IMR-90 (cell line): Measurements from ENCODE around the gene PEX14. TPM values are rescaled to one million over a fixed set of nuclear protein-coding genes. Genes with fewer than 3 reads are reported as not detected.

Source experiments
- ATAC-seq: fragments of 200-7000 bp; cut with Tn5 transposase; 2 replicates; pipeline ENCODE4 v1.9.1; 2020; ENCODE audit warnings: low read depth, mild to moderate bottlenecking, moderate library complexity
- BruUV-seq: library from RNA; stranded (reverse); fragments of 400-500 nt; replicated peaks from 2 replicates; lab custom pipeline; 2021; lab: Mats Ljungman, UMichigan
- CTCF ChIA-PET: fragments of 300-600 bp; formaldehyde crosslinking; extraction: SDS; loops from one replicate; lab custom pipeline; 2021; ENCODE audit warnings: antibody characterized with exemption; lab: Yijun Ruan, JAX
- POLR2A ChIA-PET: fragments of 300-600 bp; sonication (Branson Sonifier 250); formaldehyde crosslinking; loops from one replicate; lab custom pipeline; 2022; ENCODE audit warnings: antibody characterized with exemption; ENCODE audit not compliant: unreplicated experiment; lab: Charles Lee
- DNase-seq: peaks from one replicate; pipeline ENCODE4 v3.0.0; 2013
- H2AFZ ChIP-seq: replicated peaks from 2 replicates; pipeline ENCODE3; 2013; ENCODE audit warnings: low read length, mild to moderate bottlenecking; ENCODE audit not compliant: poor library complexity
- H2AK5ac ChIP-seq: 2 replicates; pipeline ENCODE4 v1.6.1; 2013; ENCODE audit warnings: low read depth, low read length, inconsistent platforms
- H2AK9ac ChIP-seq: replicated peaks from 2 replicates; pipeline ENCODE3; 2013; ENCODE audit warnings: mild to moderate bottlenecking, low read depth, low read length, moderate library complexity; ENCODE audit not compliant: poor library complexity
- H2BK120ac ChIP-seq: 2 replicates; pipeline ENCODE4 v1.6.1; 2013; ENCODE audit warnings: low read depth, low read length, inconsistent platforms
- H2BK15ac ChIP-seq: 3 replicates; pipeline ENCODE4 v1.6.1; 2013; ENCODE audit warnings: low read depth, low read length, inconsistent platforms
- H2BK20ac ChIP-seq: 2 replicates; pipeline ENCODE4 v1.6.1; 2013; ENCODE audit warnings: low read depth, mild to moderate bottlenecking, inconsistent platforms, low read length, moderate library complexity
- H2BK5ac ChIP-seq: 2 replicates; pipeline ENCODE4 v1.6.1; 2013; ENCODE audit warnings: mild to moderate bottlenecking, low read depth, low read length, inconsistent platforms; ENCODE audit not compliant: poor library complexity, severe bottlenecking
- H3K14ac ChIP-seq: replicated peaks from 2 replicates; pipeline ENCODE4 v1.6.1; 2013; ENCODE audit warnings: low read depth, low read length, inconsistent platforms
- H3K18ac ChIP-seq: 2 replicates; pipeline ENCODE4 v1.6.1; 2013; ENCODE audit warnings: low read depth, low read length, control low read depth
- H3K23ac ChIP-seq: 2 replicates; pipeline ENCODE4 v1.6.1; 2013; ENCODE audit warnings: low read depth, low read length, inconsistent platforms
- H3K27ac ChIP-seq: 2 replicates; pipeline ENCODE4 v1.5.1; 2013; ENCODE audit warnings: mild to moderate bottlenecking, control low read depth, low read length; ENCODE audit not compliant: insufficient read depth
- H3K27me3 ChIP-seq: 2 replicates; pipeline ENCODE4 v1.6.1; 2013; ENCODE audit warnings: low read length; ENCODE audit not compliant: control insufficient read depth, insufficient read depth
- H3K36me3 ChIP-seq: 2 replicates; pipeline ENCODE4 v1.6.1; 2013; ENCODE audit warnings: low read length, mixed read lengths; ENCODE audit not compliant: control insufficient read depth, insufficient read depth
- H3K4ac ChIP-seq: 2 replicates; pipeline ENCODE4 v1.6.1; 2013; ENCODE audit warnings: low read depth, low read length, inconsistent platforms
- H3K4me1 ChIP-seq: 2 replicates; pipeline ENCODE4 v1.6.1; 2013; ENCODE audit warnings: low read length, mixed read lengths; ENCODE audit not compliant: control insufficient read depth, insufficient read depth
- H3K4me2 ChIP-seq: 2 replicates; pipeline ENCODE4 v1.6.1; 2013; ENCODE audit warnings: low read depth, mild to moderate bottlenecking, control low read depth, low read length, moderate library complexity
- H3K4me3 ChIP-seq: 2 replicates; pipeline ENCODE4 v1.5.1; 2013; ENCODE audit warnings: low read depth, mild to moderate bottlenecking, control low read depth, low read length, moderate library complexity; ENCODE audit not compliant: insufficient read depth
- H3K56ac ChIP-seq: 2 replicates; pipeline ENCODE4 v1.6.1; 2013; ENCODE audit warnings: low read length, inconsistent platforms; ENCODE audit not compliant: insufficient read depth; ENCODE audit errors: extremely low read depth
- H3K79me1 ChIP-seq, 2 experiments: 2 replicates each; pipeline ENCODE4 v1.6.1; 2013; ENCODE audit warnings: low read length in 2 of 2, inconsistent platforms in 1 of 2, low read depth in 1 of 2
- H3K9ac ChIP-seq: 2 replicates; pipeline ENCODE4 v1.6.1; 2013; ENCODE audit warnings: low read depth, low read length, control low read depth
- H3K9me1 ChIP-seq: 2 replicates; pipeline ENCODE4 v1.6.1; 2013; ENCODE audit warnings: low read length, inconsistent platforms; ENCODE audit not compliant: insufficient read depth
- H3K9me3 ChIP-seq: 2 replicates; pipeline ENCODE4 v1.6.1; 2013; ENCODE audit warnings: low read length; ENCODE audit not compliant: control insufficient read depth, insufficient read depth
- H4K20me1 ChIP-seq: 2 replicates; pipeline ENCODE4 v1.6.1; 2013; ENCODE audit warnings: low read length, inconsistent platforms; ENCODE audit not compliant: insufficient read depth
- H4K5ac ChIP-seq: 2 replicates; pipeline ENCODE4 v1.6.1; 2013; ENCODE audit warnings: mild to moderate bottlenecking, low read depth, low read length, control low read depth
- H4K8ac ChIP-seq, 2 experiments: 2 replicates each; pipeline ENCODE4 v1.6.1; 2013; ENCODE audit warnings: low read depth in 2 of 2, low read length in 2 of 2, control low read depth in 1 of 2, inconsistent platforms in 1 of 2
- H4K91ac ChIP-seq: 2 replicates; pipeline ENCODE4 v1.6.1; 2013; ENCODE audit warnings: low read depth, low read length, inconsistent platforms; ENCODE audit not compliant: insufficient read depth
- BHLHE40 ChIP-seq: fragments of 150-350 bp; IDR thresholded peaks from 2 replicates; pipeline ENCODE4 v1.6.1; 2016; ENCODE audit warnings: mild to moderate bottlenecking, low read depth, low read length
- CEBPB ChIP-seq: IDR thresholded peaks from 2 replicates; pipeline ENCODE4 v1.6.1; 2012; ENCODE audit warnings: low read depth, low read length, improper control_type of control experiment
- MAFK ChIP-seq: IDR thresholded peaks from 2 replicates; pipeline ENCODE4 v1.6.1; 2012; ENCODE audit warnings: low read depth, low read length, improper control_type of control experiment
- MAZ ChIP-seq: IDR thresholded peaks from 2 replicates; pipeline ENCODE4 v1.6.1; 2012; ENCODE audit warnings: low read depth, mild to moderate bottlenecking, low read length, improper control_type of control experiment, moderate library complexity, borderline replicate concordance
- NFE2L2 ChIP-seq: fragments of 150-350 bp; IDR thresholded peaks from 2 replicates; pipeline ENCODE4 v1.6.1; 2016; ENCODE audit warnings: low read depth, mild to moderate bottlenecking, low read length
- POLR2A ChIP-seq: IDR thresholded peaks from 2 replicates; pipeline ENCODE4 v1.6.1; 2012; ENCODE audit warnings: mild to moderate bottlenecking, low read depth, low read length
- RAD21 ChIP-seq: IDR thresholded peaks from 2 replicates; pipeline ENCODE4 v1.6.1; 2012; ENCODE audit warnings: low read length, improper control_type of control experiment
- RCOR1 ChIP-seq: IDR thresholded peaks from 2 replicates; pipeline ENCODE4 v1.6.1; 2012; ENCODE audit warnings: mild to moderate bottlenecking, low read length, improper control_type of control experiment; ENCODE audit not compliant: insufficient replicate concordance
- WGBS, 2 experiments: methylation state at CpG; one replicate each; pipeline versions ENCODE4 v1.1.5 to v1.1.7; 2013; ENCODE audit warnings: missing lambda C conversion rate in 2 of 2; ENCODE audit not compliant: insufficient read length in 1 of 2; ENCODE audit errors: extremely low coverage in 2 of 2; 5-methylcytosine and 5-hydroxymethylcytosine counted together
- dilution Hi-C: fragments of 300-500 bp; cut with HindIII; formaldehyde crosslinking; loops from one replicate; pipeline ENCODE4 v1.14.3; 2018; ENCODE audit warnings: low sequenced_read_pairs; ENCODE audit not compliant: unreplicated experiment
- in situ Hi-C: fragments of 300-500 bp; cut with MboI; formaldehyde crosslinking; loops from 3 replicates; pipeline ENCODE4 v1.14.3; 2019; ENCODE audit warnings: low sequenced_read_pairs, inconsistent platforms, mixed read lengths
- intact Hi-C: fragments of 100-400 bp; cut with micrococcal nuclease; formaldehyde crosslinking; loops from 2 replicates; pipeline ENCODE4 v1.10.0; 2022
- polyA plus RNA-seq, 3 experiments: library from polyadenylated mRNA; depleted of rRNA; stranded (reverse); fragments of >200 nt; gene quantifications; 2 replicates each; pipeline ENCODE4 v1.2.3, GENCODE V29; 2012; ENCODE audit warnings: low replicate concordance in 1 of 3
- total RNA-seq: library from RNA; depleted of rRNA; stranded (reverse); fragments of >200 nt; gene quantifications from 2 replicates; pipeline ENCODE4 v1.2.3, GENCODE V29; 2012
- TF ChIP-seq, protein P1 (sequence below): fragments of 150-350 bp; IDR thresholded peaks from 2 replicates; pipeline ENCODE4 v1.6.1; 2016; ENCODE audit warnings: low read depth, mild to moderate bottlenecking, low read length, moderate library complexity, borderline replicate concordance
- TF ChIP-seq, protein P2 (sequence below): fragments of 150-350 bp; IDR thresholded peaks from 2 replicates; pipeline ENCODE4 v1.6.1; 2017; ENCODE audit warnings: mild to moderate bottlenecking, antibody characterized with exemption, low read length, low read depth

PEX14 gene
- total and polyA plus RNA-seq, 2 of the 4 experiments (the other 2 are of a cell fraction), result 9.5 to 22.5 TPM

DNA sequence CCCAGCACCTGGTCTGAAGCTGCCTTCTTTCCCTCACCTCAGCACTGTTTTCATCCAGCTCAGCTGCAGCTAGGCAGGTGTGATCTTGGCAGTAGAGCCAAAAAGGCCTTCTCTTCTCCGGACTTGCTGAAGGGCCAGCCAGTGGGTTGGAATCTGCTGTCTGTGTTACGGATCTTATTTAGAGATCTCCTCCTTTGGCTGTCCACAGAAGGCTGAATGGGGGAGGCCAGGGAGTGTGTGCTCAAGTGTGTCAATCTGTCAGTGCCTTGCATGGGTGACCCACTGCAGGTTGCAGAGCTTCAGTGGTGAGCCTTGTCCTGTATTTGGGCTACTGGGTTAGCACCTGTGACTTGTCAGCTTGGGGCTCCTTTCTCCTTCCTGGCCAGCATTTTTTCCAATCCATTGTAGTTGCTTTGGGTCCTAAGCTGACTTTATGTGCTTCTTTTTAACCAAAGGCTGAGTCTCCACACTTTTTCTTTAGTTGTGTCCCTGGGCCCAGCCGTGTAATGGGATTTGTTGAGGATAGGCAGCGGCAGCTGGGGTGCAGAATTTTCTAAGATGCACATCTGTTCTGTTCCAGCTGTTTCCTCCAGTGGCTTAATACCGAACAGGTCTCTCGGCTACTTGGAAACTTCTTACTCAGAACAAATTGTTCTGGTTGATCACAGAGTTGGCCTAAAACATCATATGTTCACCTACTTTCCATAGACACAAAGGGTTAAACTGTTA lies 126.8 kb downstream of the PEX14 start:
- ChIA-PET POLR2A (no interaction called here), CTCF (interaction anchor here (1.1 kb wide), 1 partner anchor 36 kb away, joined by 3 read pairs; no protein-coding TSS in a partner anchor)
- H3K27me3 ChIP-seq, result no peaks in the 10 kb centered on the region

More for the DNA sequence above, 126.8 kb downstream of the PEX14 start:
- dilution Hi-C loops, result no loop called here
- no peak for ATAC-seq
- peak overlapping the region; percentile 26; the same call in 1 of the 2 replicates for H2AK5ac ChIP-seq
- H3K4me1 ChIP-seq, result peaks cover 14% of the 10 kb centered on the region
- no peak overlapping the region for H3K4me3 ChIP-seq
- no peak overlapping the region for H3K4ac ChIP-seq
- H4K5ac ChIP-seq, result no peak overlapping the region
- no peak overlapping the region for H2AFZ ChIP-seq
- WGBS, 2 experiments, result 100% methylated on average over 1 of the region's 6 CpGs; no CpG with 5 or more reads in 1 of the 2 experiments
- no peaks in the 10 kb centered on the region for H4K20me1 ChIP-seq
- in situ Hi-C loops, result no loop called here
- intact Hi-C loops, result no loop called here
- no peaks in the 10 kb centered on the region for H3K9me3 ChIP-seq
- no peak overlapping the region for H4K8ac ChIP-seq
- H2BK20ac ChIP-seq, result peak overlapping the region; percentile 24; the same call in 1 of the 2 replicates
- DNase-seq, result no peak
- H3K36me3 ChIP-seq, result peaks cover 4% of the 10 kb centered on the region; the same call in 1 of the 2 replicates
- no peak overlapping the region for H2AK9ac ChIP-seq
- H3K4me2 ChIP-seq, result no peak overlapping the region
- no peak for TF ChIP-seq RCOR1
- no peak for TF ChIP-seq RAD21
- TF ChIP-seq BHLHE40, result no peak
- no peak for TF ChIP-seq MAFK
- TF ChIP-seq POLR2A, result no peak
- no peak for TF ChIP-seq MAZ
- TF ChIP-seq, protein P1, sequence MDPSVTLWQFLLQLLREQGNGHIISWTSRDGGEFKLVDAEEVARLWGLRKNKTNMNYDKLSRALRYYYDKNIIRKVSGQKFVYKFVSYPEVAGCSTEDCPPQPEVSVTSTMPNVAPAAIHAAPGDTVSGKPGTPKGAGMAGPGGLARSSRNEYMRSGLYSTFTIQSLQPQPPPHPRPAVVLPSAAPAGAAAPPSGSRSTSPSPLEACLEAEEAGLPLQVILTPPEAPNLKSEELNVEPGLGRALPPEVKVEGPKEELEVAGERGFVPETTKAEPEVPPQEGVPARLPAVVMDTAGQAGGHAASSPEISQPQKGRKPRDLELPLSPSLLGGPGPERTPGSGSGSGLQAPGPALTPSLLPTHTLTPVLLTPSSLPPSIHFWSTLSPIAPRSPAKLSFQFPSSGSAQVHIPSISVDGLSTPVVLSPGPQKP, result no peak
- TF ChIP-seq CEBPB, result no peak
- TF ChIP-seq, protein P2, sequence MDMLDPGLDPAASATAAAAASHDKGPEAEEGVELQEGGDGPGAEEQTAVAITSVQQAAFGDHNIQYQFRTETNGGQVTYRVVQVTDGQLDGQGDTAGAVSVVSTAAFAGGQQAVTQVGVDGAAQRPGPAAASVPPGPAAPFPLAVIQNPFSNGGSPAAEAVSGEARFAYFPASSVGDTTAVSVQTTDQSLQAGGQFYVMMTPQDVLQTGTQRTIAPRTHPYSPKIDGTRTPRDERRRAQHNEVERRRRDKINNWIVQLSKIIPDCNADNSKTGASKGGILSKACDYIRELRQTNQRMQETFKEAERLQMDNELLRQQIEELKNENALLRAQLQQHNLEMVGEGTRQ, result no peak
- TF ChIP-seq NFE2L2, result no peak
- H3K23ac ChIP-seq, result no peak overlapping the region
- H3K27ac ChIP-seq, result no peak overlapping the region
- no TSS peak for BruUV-seq
- no peak overlapping the region for H3K56ac ChIP-seq
- H2BK15ac ChIP-seq, result no peak overlapping the region
- 0 out of 2 replicates have a peak overlapping the region, but pooled peaks have one; percentile 34 for H2BK120ac ChIP-seq
- peaks cover 3 to 23% of the 10 kb centered on the region in 2 experiments; a peak in 2 of 4 replicates for H3K79me1 ChIP-seq
- no peak overlapping the region for H3K14ac ChIP-seq
- H4K91ac ChIP-seq, result 0 out of 2 replicates have a peak overlapping the region, but pooled peaks have one; percentile 6
- no peak overlapping the region for H2BK5ac ChIP-seq
- H3K9me1 ChIP-seq, result peaks cover 21% of the 10 kb centered on the region
- H3K18ac ChIP-seq, result no peak overlapping the region; the same call in 1 of the 2 replicates
- no peak overlapping the region for H3K9ac ChIP-seq
